GM12864 (cell line): Measurements from ENCODE around the gene GORASP2.

Source experiments
- DNase-seq: peaks from one replicate; pipeline ENCODE4 v3.0.0-alpha.2; 2011; ENCODE audit warnings: low read depth
- H3K4me3 ChIP-seq: 2 replicates; pipeline ENCODE4 v1.5.1; 2011; ENCODE audit warnings: mild to moderate bottlenecking, low read depth, low read length, control low read depth
- CTCF ChIP-seq: IDR thresholded peaks from 2 replicates; pipeline ENCODE4 v1.5.1; 2011; ENCODE audit warnings: low read depth, mild to moderate bottlenecking, moderate library complexity, low read length, control low read depth, inconsistent platforms; ENCODE audit errors: missing control alignments

Gene GORASP2

DNA sequence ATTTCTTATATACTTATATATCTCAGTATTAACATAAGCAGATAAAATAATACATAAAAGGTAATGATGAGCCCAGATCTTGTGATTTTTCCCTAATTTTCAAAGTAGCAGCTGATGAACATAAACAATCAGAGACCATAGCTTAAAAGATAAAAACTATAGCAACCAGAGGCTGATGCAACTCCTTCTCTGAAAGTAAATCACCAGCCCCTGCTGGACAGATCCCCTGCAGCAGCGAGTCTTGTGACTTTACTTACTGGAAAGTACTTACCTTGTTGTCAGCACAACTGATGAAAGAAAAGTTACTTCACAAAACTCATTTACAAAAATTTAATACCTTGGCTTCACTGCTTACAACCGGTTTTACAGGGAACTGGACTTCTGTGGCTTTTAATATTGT is 67.3 kb downstream of the GORASP2 start:
- no peak for TF ChIP-seq CTCF
- no peak overlapping the region for H3K4me3 ChIP-seq
- no peak for DNase-seq

- DNase-seq, result no peak
- TF ChIP-seq CTCF, result no peak
- no peak overlapping the region for H3K4me3 ChIP-seq
These were observed 69.0 kb downstream of the GORASP2 start for GRCh38 chr2:170997893-170998597.

GRCh38 chr2:170999654-171000053 is 70.6 kb downstream of the GORASP2 start:
- no peak for DNase-seq
- no peak for TF ChIP-seq CTCF
- no peak overlapping the region for H3K4me3 ChIP-seq

GRCh38 chr2:171004363-171004762 is 75.3 kb downstream of the GORASP2 start:
- no peak for TF ChIP-seq CTCF
- no peak for DNase-seq
- no peak overlapping the region for H3K4me3 ChIP-seq

DNA sequence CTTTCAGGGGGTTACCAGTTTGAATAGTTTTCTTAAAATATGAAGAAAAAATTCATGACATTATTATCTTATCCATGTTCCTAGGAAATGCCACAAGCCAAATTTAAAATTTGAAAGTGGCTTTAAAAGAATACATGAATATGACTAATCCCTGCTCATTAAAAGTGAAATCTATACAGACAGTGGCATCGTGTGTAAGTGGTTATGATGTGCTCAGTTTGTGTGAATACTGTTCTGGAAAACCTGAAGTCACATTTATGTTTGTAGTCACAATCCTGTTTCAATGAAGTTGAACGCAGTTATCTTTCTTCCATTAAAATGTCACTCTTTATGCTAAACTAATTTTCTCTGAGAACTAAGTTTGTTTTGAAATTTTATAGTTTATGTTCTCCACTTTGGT is 75.8 kb downstream of the GORASP2 start:
- no peak for DNase-seq
- no peak overlapping the region for H3K4me3 ChIP-seq
- no peak for TF ChIP-seq CTCF

DNA sequence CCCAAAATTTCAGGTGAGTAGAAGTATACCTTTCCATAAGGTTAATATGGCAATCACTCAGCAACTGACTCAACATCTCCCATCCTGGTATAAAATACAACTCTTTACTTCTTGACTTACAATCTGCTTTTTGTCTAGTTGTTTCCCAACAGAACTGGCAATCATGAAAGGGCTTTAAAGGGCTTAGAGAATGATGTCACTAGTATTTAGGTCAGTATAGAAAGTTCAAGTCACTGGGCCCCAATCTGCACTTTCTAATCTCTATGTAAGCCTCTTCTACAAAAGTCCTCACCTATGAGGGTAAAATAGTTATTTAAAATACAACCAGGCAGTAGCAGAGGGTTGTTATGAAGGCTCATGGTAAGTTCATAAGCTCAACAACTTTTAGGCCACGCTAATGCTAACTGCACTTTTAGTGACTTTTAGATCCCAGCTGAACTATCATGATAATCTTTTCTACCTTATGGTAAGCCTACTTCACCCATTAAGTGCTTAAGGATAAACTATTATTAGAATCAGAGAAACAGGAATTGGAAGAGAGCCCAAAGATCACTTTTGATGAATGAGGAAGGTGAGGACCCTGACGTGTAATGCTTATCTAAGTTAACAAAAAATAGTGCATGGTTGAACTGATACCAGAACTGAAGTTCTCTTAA is 79.6 kb downstream of the GORASP2 start:
- TF ChIP-seq CTCF, result no peak
- no peak for DNase-seq

GRCh38 chr2:171009386-171009785 is 80.3 kb downstream of the GORASP2 start:
- H3K4me3 ChIP-seq, result no peak overlapping the region
- no peak for TF ChIP-seq CTCF
- no peak for DNase-seq

More for the DNA sequence above, 79.6 kb downstream of the GORASP2 start:
- H3K4me3 ChIP-seq, result no peak overlapping the region
